GM19240 (cell line): Measurements from ENCODE around the gene SLC6A9.

ENCODE experiments used
- DNase-seq: peaks from one replicate; pipeline ENCODE4 v3.0.0; 2011; ENCODE audit warnings: low spot score; ENCODE audit not compliant: insufficient read length

Gene SLC6A9

DNA sequence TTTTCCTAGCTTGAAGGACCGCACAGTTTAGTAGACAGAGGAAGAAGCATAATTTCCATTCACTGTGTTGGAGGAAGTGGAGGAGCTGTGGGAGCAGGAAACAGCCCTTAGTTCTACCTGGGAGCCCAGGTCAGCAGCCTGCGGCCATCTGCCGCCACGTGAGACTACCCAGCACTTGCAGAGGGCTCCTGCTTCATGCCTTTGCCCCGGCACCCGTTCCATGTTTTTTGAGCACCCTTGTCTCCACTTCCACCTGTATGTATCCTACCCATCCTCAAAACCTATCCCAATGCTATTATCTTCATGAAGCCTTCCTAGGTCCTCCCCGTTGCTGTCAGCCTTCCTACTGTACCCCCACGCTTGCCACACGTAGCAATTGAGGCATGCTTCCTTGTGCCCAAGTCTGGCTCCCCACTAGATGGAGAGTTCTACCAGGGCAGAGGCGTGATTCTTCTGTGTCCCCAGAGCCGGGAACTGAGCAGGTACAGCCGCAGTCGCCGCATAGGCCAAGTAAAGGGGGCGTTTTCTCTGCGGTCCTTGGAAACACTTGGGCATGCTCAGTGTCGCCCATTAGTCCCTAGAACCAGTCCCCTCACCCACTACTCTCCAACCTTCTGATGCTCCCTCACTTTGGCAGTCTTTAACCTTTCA is 1.9 kb downstream of the SLC6A9 start:
- no peak for DNase-seq

DNA sequence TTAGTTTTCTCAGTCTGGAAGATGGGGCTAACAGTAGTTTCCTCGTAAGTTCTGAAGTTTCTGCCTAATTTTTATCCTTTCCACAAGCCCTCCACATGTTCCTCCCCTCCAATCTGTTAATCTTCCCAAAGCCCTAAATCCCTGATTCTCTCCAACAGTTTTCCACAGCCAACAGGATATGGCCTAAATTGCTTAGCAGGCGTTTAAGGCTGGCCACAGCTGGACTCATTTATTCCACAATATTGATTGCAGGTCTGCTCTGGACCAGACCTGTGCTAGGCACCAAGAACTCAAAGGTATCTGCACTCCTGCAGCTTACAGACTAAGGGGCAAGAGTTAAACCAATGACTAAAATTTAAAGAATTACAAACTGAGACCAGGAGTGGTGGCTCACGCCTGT is 3.9 kb downstream of the SLC6A9 start:
- DNase-seq: no peak

GRCh38 chr1:44025816-44026215 is 5.4 kb downstream of the SLC6A9 start:
- no peak for DNase-seq

DNA sequence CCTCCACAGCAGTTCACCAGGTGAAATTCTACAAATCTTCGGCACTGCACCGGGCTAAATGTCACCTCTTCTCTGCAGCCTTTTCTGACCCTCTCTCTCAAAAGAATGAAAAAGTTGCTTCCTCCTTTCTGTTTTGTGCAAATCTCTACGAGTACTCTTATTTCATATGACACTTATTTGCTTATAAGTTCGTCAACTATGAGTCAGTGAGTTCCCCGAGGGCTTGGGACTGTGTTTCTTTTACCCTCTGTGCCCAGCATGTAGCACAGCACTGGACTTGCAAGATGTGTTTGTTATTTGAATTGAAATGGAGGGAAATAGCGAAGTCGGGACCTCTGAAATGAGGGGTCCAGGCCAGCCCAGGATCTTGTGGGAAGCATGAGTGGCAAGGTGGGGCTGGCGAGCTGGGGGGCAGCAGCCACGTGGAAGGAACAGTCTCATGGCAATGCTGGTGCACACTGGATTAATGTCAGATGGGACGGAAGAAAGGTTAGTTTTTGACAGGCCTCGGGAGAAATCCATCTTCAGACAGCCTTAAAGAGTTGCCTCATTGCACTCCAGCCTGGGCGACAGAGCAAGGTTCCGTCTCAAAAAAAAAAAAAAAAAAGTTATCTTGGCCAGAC is 6.2 kb downstream of the SLC6A9 start:
- no peak for DNase-seq

- DNase-seq: no peak
Observed at GRCh38 chr1:44024031-44024902, 7.0 kb downstream of the SLC6A9 start.

DNA sequence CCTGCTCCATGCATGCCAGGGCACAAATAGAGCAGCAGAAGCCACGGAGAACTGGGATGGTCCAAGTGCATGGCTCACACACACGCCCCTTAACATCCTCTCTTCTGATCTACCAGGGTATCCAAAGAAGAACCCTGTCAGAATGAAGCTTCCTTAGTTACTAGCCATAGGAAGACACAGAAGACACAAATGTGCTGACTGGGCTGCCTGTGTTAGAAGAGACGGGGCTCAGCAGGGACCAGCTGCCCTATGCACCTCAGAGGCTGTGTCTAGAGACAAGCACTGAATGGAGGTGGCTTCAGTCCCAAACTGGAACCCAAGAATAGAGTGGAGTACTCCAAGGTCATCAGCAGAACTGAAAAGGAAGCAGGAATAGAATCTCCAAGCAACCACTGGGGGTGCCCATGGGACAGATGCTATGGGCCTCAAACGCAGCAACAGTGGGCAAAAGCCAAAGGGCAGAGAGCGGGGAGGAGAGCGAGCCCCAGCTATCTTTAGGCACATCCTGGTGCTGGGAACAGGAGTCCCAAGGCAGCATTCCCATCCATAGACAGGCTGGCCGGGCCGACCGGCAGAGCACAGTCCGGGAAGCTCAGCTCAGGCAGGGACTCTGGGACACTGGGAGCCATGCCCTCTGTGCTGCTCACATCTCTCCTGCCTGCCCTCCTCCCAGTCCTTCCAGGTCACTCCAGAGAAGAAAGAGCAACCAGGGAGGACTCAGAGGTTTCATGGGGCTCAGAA is 9.5 kb downstream of the SLC6A9 start:
- DNase-seq: no peak

DNA sequence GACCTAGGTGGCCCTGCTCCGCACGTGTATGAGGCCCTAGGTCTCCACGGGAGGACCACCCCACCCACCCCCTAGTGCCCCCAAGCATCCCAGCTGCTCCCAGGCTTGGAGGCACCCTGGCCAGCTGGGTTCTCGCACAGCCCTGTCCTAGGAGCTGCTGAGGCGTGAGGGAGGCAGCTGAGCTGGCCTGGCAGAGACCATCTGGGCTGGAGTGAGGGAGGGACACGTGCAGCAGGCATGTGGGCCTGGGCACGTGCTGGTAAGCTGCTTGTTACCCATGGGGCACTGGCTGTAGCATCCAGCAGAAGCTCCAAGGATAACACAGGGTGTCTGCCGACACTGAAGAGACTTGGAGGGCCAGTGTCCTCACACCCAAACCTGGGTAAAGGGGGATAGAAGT is 10.1 kb downstream of the SLC6A9 start:
- no peak for DNase-seq

GRCh38 chr1:44020464-44020863 is 10.8 kb downstream of the SLC6A9 start:
- DNase-seq: no peak

DNA sequence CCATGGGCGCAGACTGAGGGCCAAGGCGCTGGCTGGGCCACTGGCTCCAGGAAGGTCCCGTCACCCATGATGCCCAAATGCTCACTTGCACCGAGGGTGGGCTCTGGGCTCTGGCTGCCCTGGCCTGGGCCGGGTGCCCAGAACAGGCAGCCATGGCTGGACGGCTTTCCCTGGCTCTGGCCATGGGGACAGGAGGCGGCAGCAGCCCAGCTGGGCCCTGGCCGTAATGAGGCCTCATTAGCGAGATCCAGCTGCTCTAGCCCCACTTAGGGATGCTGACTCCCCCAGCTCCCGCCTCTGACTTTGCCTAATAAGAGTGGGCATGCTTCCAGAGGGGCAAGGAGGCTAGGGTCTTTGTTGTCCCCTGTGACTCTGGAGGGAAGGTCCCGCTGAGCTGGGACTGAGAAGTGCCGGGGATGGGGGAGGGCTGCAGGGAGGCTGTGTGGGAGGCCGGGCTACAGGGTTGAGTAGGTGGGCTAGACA is 11.8 kb downstream of the SLC6A9 start:
- no peak for DNase-seq

GRCh38 chr1:44016890-44017400 is 14.3 kb downstream of the SLC6A9 start:
- no peak for DNase-seq

DNA sequence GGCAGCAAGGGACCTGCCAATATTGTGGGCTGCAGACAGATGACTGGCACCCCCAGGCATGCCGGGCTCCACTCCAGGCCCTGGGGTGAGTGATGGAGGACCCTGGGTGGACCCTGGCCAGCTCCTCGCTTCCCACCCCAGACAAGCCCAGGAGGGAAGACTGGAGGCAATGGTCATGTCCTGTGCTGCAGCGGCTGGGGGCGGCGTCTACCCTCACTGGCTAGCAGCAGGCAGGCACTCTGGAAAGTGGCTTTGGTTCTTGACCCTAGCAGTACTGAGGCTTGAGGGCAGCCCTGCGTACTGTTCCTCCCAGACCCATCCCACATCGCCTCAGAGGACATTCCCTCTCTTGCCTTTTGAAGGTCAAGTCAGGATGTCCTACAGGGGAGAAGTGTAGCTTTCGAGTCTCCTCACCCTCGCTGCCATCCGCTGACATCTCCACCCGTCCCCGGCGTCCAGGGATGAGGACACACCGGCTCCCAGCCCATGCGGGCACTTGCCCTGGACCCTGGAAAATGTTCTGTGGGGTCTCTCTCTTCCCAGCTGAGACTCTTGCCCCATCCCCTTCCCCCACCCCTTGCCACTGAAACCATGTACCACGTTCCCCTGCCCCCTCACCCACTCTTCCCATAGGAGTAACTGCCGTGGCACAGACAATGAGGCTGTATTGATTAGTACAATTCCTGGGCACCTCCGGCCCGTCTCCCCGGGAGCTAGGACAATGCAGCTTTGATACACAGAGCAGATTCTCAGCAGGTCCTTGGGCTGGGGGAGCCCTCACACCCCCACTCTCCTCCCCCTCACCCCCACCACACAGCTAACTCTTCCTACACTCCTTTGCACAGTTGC is 15.0 kb downstream of the SLC6A9 start:
- no peak for DNase-seq

- DNase-seq: no peak
Observed at GRCh38 chr1:44015206-44015605, 16.1 kb downstream of the SLC6A9 start.

- DNase-seq: no peak
Observed at GRCh38 chr1:44014365-44015104, 16.7 kb downstream of the SLC6A9 start.

GRCh38 chr1:44013949-44014348 is 17.3 kb downstream of the SLC6A9 start:
- no peak for DNase-seq

- DNase-seq: no peak
Observed at GRCh38 chr1:44012941-44013609, 18.2 kb downstream of the SLC6A9 start.

- no peak for DNase-seq
Observed at GRCh38 chr1:44012404-44012803, 18.9 kb downstream of the SLC6A9 start.

- DNase-seq: no peak
Observed at GRCh38 chr1:44010935-44011471, 20.3 kb downstream of the SLC6A9 start.

GRCh38 chr1:44008259-44008658 is 23.0 kb downstream of the SLC6A9 start:
- no peak for DNase-seq

GRCh38 chr1:44002606-44003157 is 28.6 kb downstream of the SLC6A9 start:
- no peak for DNase-seq
